Transverse colon (tissue), 4 donors: ENCODE measurements around the gene ANK3. TPM values are rescaled to one million over a fixed set of nuclear protein-coding genes. Genes with fewer than 3 reads are reported as not detected.

ENCODE experiments used
- DNase-seq: peaks from one replicate; pipeline ENCODE4 v3.0.0-alpha.2; 2019
- H3K27ac ChIP-seq, 4 donors: fragments of 200-600 bp; sonication (generic); 2 replicates each; pipeline ENCODE4 v1.5.1; 2016 to 2018; ENCODE audit warnings: inconsistent platforms in 4 of 4
- H3K27me3 ChIP-seq: fragments of 200-600 bp; sonication (generic); 2 replicates; pipeline ENCODE4 v1.5.1; 2017; ENCODE audit warnings: inconsistent platforms
- H3K36me3 ChIP-seq, 4 donors: fragments of 200-600 bp; sonication (generic); 2 replicates each; pipeline ENCODE4 v1.5.1; 2017 to 2019; ENCODE audit warnings: inconsistent platforms in 4 of 4
- H3K4me1 ChIP-seq, 4 donors: fragments of 200-600 bp; sonication (generic); 2 replicates each; pipeline ENCODE4 v1.5.1; 2017 to 2020; ENCODE audit warnings: inconsistent platforms in 4 of 4
- H3K4me3 ChIP-seq, 4 donors: fragments of 200-600 bp; sonication (generic); 1 replicate in 1 of 4; 2 replicates in 3 of 4; pipeline versions ENCODE4 v1.5.1 to v1.6.1; 2017 to 2019; ENCODE audit warnings: inconsistent platforms in 4 of 4
- H3K9me3 ChIP-seq, 2 donors: fragments of 200-600 bp; sonication (generic); 2 replicates each; pipeline ENCODE4 v1.5.1; 2017 to 2019; ENCODE audit warnings: inconsistent platforms in 2 of 2
- EP300 ChIP-seq: sonication (generic); formaldehyde crosslinking; IDR thresholded peaks from one replicate; pipeline ENCODE4 v1.6.1; 2017; ENCODE audit warnings: antibody characterized with exemption, low read depth
- POLR2A ChIP-seq: fragments of 450-650 bp; IDR thresholded peaks from one replicate; pipeline ENCODE4 v1.6.1; 2016; ENCODE audit warnings: antibody characterized with exemption, mild to moderate bottlenecking, moderate library complexity
- POLR2AphosphoS5 ChIP-seq, 3 donors: sonication (generic); formaldehyde crosslinking; IDR thresholded peaks; one replicate each; pipeline ENCODE4 v1.6.1; 2016; ENCODE audit warnings: antibody characterized with exemption in 3 of 3
- WGBS, 2 donors: methylation state at CpG; one replicate each; pipeline ENCODE4 v1.1.5; 2018; ENCODE audit warnings: low coverage in 1 of 2; 5-methylcytosine and 5-hydroxymethylcytosine counted together
- in situ Hi-C, 4 donors: fragments of 200-750 bp; cut with MboI; loops; one replicate each; pipeline versions ENCODE4 v1.15.0 to v1.15.1; 2017; ENCODE audit warnings: low sequenced_read_pairs in 3 of 4, low pct_ligation_motif_present in 1 of 4, low pct_unique_long_range_greater_than_20kb in 1 of 4
- intact Hi-C: fragments of 100-400 bp; cut with DNase I; formaldehyde crosslinking; loops from one replicate; pipeline ENCODE4 v1.15.1; 2023; ENCODE audit warnings: low total_unique reads
- total RNA-seq, 4 donors: library from RNA; depleted of rRNA; stranded (reverse); fragments of >200 nt; gene quantifications; one replicate each; pipeline ENCODE4 v1.1.0, GENCODE V29; 2016
- TF ChIP-seq, protein P1 (sequence below), 5 experiments: fragments of 200-600 bp in 3 of 5; fragments of 450-650 bp in 2 of 5; sonication (generic) in 3 of 5; IDR thresholded peaks; 1 replicate in 2 of 5; 2 replicates in 3 of 5; pipeline ENCODE4 v1.5.1; 2016 to 2017; ENCODE audit warnings: antibody characterized with exemption in 5 of 5, inconsistent platforms in 3 of 5, mild to moderate bottlenecking in 2 of 5, moderate library complexity in 1 of 5

Gene ANK3
- total RNA-seq, 4 donors from 2014 or later: 41.2 to 230 (median 172) TPM

DNA sequence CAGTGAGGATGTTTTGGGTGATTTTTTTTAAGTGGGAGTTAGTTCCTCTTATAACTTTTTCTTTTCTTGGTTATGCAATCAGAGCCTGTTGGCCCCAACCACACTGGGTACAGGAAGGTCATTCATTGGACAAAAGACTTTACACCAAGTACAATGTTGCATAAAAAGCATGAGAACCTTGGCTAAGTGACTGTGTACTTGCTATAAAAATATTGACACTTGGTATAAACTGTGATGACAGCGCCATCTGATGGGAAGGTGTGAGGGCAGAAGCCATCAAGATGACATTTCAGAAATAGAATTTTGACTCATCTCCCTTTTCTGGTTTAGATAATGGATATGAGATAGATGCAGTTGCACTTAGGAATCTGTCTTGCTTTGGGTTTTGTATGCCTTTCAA lies 357.0 kb downstream of the ANK3 start:
- intact Hi-C loops: no loop called here

DNA sequence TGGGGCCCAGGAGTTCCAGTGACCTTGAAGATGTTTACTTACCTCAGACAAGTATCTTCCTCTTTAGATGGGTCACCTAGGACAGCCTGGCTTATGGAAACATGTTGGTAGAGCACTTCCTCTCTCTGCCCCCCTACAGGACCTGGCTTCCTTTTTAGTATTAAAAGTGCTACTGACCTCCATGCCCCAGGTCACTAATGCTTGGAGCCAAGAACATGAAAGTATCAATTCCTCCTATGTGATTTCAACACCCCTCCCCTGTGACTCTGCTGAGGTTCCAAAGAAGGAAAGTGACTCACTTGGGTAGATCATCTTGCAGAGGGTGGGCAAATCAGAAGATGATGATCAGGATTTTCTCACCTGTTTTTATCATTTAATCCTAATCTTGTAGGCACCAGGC lies 358.0 kb downstream of the ANK3 start:
- H3K4me3 ChIP-seq: no peak overlapping the region
- H3K4me1 ChIP-seq: peaks cover 0 to 22% (median 8%) of the 10 kb centered on the region in 4 donors
- in situ Hi-C loops: loop anchor here (10.0 to 25.0 kb wide), 6 partner anchors 194 to 794 kb away; no protein-coding TSS in a partner anchor
- H3K27me3 ChIP-seq: no peaks in the 10 kb centered on the region
- TF ChIP-seq POLR2AphosphoS5 (IDR thresholded peaks at IDR 0.05): no peak
- no peak for TF ChIP-seq POLR2A
- no peak for TF ChIP-seq EP300
- TF ChIP-seq, protein P1, sequence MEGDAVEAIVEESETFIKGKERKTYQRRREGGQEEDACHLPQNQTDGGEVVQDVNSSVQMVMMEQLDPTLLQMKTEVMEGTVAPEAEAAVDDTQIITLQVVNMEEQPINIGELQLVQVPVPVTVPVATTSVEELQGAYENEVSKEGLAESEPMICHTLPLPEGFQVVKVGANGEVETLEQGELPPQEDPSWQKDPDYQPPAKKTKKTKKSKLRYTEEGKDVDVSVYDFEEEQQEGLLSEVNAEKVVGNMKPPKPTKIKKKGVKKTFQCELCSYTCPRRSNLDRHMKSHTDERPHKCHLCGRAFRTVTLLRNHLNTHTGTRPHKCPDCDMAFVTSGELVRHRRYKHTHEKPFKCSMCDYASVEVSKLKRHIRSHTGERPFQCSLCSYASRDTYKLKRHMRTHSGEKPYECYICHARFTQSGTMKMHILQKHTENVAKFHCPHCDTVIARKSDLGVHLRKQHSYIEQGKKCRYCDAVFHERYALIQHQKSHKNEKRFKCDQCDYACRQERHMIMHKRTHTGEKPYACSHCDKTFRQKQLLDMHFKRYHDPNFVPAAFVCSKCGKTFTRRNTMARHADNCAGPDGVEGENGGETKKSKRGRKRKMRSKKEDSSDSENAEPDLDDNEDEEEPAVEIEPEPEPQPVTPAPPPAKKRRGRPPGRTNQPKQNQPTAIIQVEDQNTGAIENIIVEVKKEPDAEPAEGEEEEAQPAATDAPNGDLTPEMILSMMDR (IDR thresholded peaks at IDR 0.05): no peak
- H3K27ac ChIP-seq: no peak overlapping the region
- DNase-seq: no peak
- no peaks in the 10 kb centered on the region for H3K9me3 ChIP-seq
- intact Hi-C loops: no loop called here
- no peaks in the 10 kb centered on the region for H3K36me3 ChIP-seq

More for the DNA sequence above, 357.0 kb downstream of the ANK3 start:
- H3K27ac ChIP-seq: no peak overlapping the region
- no peaks in the 10 kb centered on the region for H3K36me3 ChIP-seq
- peaks cover 0 to 22% (median 8%) of the 10 kb centered on the region in 4 donors for H3K4me1 ChIP-seq
- 30 to 60% methylated on average over 1 of the region's 1 CpG for WGBS, 2 donors
- no peaks in the 10 kb centered on the region for H3K9me3 ChIP-seq
- in situ Hi-C loops: loop anchor here (10.0 to 25.0 kb wide), 6 partner anchors 195 to 795 kb away; no protein-coding TSS in a partner anchor
- TF ChIP-seq, protein P1 (IDR thresholded peaks at IDR 0.05): peak; percentile 21 to 65 (median 47)
- TF ChIP-seq POLR2A: no peak
- no peaks in the 10 kb centered on the region for H3K27me3 ChIP-seq
- no peak overlapping the region for H3K4me3 ChIP-seq
- peak; percentile 60 for DNase-seq

DNA sequence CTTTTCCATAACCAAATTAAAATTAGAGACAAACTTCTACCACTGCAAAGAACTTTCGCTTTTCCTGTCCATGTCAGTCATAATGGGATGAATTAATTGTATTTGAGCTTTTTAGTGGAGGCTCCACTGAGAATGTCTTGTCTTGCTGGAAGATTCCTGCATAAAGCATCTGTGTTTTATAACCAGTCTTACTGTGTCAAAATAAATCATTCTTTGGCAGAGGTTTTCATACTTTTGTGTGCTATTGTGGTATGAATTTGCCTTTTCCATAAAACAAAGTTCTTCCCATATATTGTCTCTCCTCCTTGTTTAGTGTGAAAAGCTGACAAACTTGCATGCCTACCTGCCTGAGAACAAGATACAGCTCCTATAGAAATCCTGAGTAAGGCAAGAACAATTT lies 358.5 kb downstream of the ANK3 start:
- WGBS, 2 donors: 78 to 100% methylated on average over 1 of the region's 1 CpG
- in situ Hi-C loops: loop anchor here (10.0 to 25.0 kb wide), 6 partner anchors 194 to 794 kb away; no protein-coding TSS in a partner anchor

DNA sequence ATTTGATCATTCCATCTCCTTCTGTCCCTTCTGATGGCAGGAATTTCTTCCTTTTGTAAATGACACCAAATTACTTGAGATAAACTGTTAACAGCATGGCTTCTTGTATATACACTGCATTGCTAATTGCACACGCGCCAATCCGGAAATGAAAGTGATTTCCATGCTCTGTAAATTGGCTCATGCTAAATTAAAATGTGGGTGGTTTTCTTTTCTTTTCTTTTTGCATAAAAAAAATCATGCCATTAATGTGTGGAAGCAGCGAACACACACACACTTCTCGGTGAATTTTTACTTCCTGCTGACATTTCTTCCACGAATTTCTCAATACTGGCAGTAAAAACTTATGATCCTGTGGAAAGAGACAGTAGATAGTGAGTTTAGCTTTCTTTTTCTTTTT lies 360.2 kb downstream of the ANK3 start:
- H3K27me3 ChIP-seq: no peaks in the 10 kb centered on the region
- in situ Hi-C loops: loop anchor here in 3 of 4 donors (25.0 kb wide), 3 partner anchors 192 to 792 kb away; no protein-coding TSS in a partner anchor
- H3K36me3 ChIP-seq: no peaks in the 10 kb centered on the region
- TF ChIP-seq POLR2AphosphoS5 (IDR thresholded peaks at IDR 0.05) (no peak), EP300 (no peak), POLR2A (no peak)
- TF ChIP-seq, protein P1 (IDR thresholded peaks at IDR 0.05): no peak
- WGBS, 2 donors: 40 to 49% methylated on average over 6 of the region's 6 CpGs
- H3K4me1 ChIP-seq: peaks cover 0 to 22% (median 8%) of the 10 kb centered on the region in 4 donors
- no peak overlapping the region for H3K4me3 ChIP-seq
- DNase-seq: no peak
- H3K9me3 ChIP-seq: no peaks in the 10 kb centered on the region
- intact Hi-C loops: no loop called here
- H3K27ac ChIP-seq: peak overlapping the region in 1 of 4 donors; percentile 36

More for the DNA sequence above, 358.5 kb downstream of the ANK3 start:
- Histone ChIP-seq H3K9me3 (no peaks in the 10 kb centered on the region), H3K4me3 (no peak overlapping the region), H3K27ac (no peak overlapping the region), H3K27me3 (no peaks in the 10 kb centered on the region), H3K36me3 (no peaks in the 10 kb centered on the region), H3K4me1 (peaks cover 0 to 22% (median 8%) of the 10 kb centered on the region in 4 donors)
- TF ChIP-seq POLR2AphosphoS5 (IDR thresholded peaks at IDR 0.05) (no peak), EP300 (no peak), POLR2A (no peak)
- TF ChIP-seq, protein P1 (IDR thresholded peaks at IDR 0.05): no peak
- intact Hi-C loops: no loop called here
- no peak for DNase-seq
